Measurements from ENCODE around the gene BABAM2. TPM values are rescaled to one million over a fixed set of nuclear protein-coding genes. Genes with fewer than 3 reads are reported as not detected.

The BABAM2 gene
- total and polyA plus RNA-seq, 2 of the 4 experiments (the other 2 are of a cell fraction), result 20.9 to 23.1 TPM

DNA sequence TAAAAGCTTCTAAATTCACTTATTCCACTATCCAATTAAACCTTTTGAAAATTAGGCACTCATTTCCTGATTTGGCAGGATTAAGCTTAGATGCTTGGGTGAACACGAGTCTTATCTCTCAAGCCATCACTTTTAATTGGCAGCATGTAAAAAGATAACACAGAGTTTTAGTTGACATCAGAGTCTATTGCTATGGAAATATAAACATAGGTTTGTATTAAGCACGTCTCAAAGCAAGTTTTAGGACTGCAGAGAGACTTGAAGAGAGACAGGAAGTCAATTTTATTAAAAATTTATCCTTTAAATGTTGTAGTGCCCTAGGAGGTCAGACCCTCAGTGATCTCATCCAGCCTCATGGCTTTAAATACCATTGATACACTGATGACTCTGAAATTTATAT lies 5.9 kb upstream of the BABAM2 start:
- H4K8ac ChIP-seq (ENCODE audit: low read depth in 2 of 2, low read length in 2 of 2), result peak overlapping the region; percentile 4 to 59; a peak in 2 of 4 replicates
- WGBS, 2 experiments (ENCODE audit: extremely low coverage in 2 of 2, insufficient read length in 1 of 2), result no CpG with 5 or more reads among the region's 2 CpGs
- peaks cover under 1 to 4% of the 10 kb centered on the region in 2 experiments; a peak in 3 of 4 replicates for H3K79me1 ChIP-seq (ENCODE audit: low read depth in 1 of 2, low read length in 2 of 2)
- CTCF ChIA-PET, result no interaction called here
- H2AFZ ChIP-seq (replicated peaks; ENCODE audit: low read length, poor library complexity), result no peak overlapping the region
- H3K56ac ChIP-seq (ENCODE audit: extremely low read depth, insufficient read depth, low read length), result no peak overlapping the region
- 0 out of 2 replicates have a peak overlapping the region, but pooled peaks have one; percentile 33 for H3K4ac ChIP-seq (ENCODE audit: low read depth, low read length)
- H3K4me3 ChIP-seq (ENCODE audit: insufficient read depth, low read depth, low read length), result no peak overlapping the region
- H2BK20ac ChIP-seq (ENCODE audit: low read depth, low read length), result 0 out of 2 replicates have a peak overlapping the region, but pooled peaks have one; percentile 68
- 0 out of 2 replicates have a peak overlapping the region, but pooled peaks have one; percentile 16 for H3K14ac ChIP-seq (replicated peaks; ENCODE audit: low read depth, low read length)
- no peaks in the 10 kb centered on the region for H3K36me3 ChIP-seq (ENCODE audit: control insufficient read depth, insufficient read depth, low read length)
- no peaks in the 10 kb centered on the region for H4K20me1 ChIP-seq (ENCODE audit: insufficient read depth, low read length)
- dilution Hi-C loops (cut with HindIII; ENCODE audit: low sequenced_read_pairs, unreplicated experiment), result no loop called here
- H2AK9ac ChIP-seq (replicated peaks; ENCODE audit: low read depth, low read length, poor library complexity), result no peak overlapping the region
- H3K9ac ChIP-seq (ENCODE audit: low read depth, low read length), result no peak overlapping the region
- BruUV-seq (replicated peaks), result no TSS peak
- peaks cover 6% of the 10 kb centered on the region; the same call in 1 of the 2 replicates for H3K4me1 ChIP-seq (ENCODE audit: control insufficient read depth, insufficient read depth, low read length)
- no peak overlapping the region for H3K27ac ChIP-seq (ENCODE audit: insufficient read depth, low read length)
- H2BK120ac ChIP-seq (ENCODE audit: low read depth, low read length), result peak overlapping the region; percentile 62; the same call in 1 of the 2 replicates
- in situ Hi-C loops (cut with MboI; ENCODE audit: low sequenced_read_pairs), result no loop called here
- peak overlapping the region; percentile 9; the same call in 1 of the 2 replicates for H3K18ac ChIP-seq (ENCODE audit: low read depth, low read length)
- H3K9me1 ChIP-seq (ENCODE audit: insufficient read depth, low read length), result no peaks in the 10 kb centered on the region
- no peak for DNase-seq
- ATAC-seq (ENCODE audit: low read depth), result no peak
- H2BK5ac ChIP-seq (ENCODE audit: low read depth, low read length, poor library complexity, severe bottlenecking), result peak overlapping the region; percentile 95
- H4K91ac ChIP-seq (ENCODE audit: insufficient read depth, low read depth, low read length), result no peak overlapping the region
- intact Hi-C loops (cut with micrococcal nuclease), result no loop called here
- H2BK15ac ChIP-seq (ENCODE audit: low read depth, low read length), result peak overlapping the region; percentile 61; the same call in 1 of the 3 replicates
- POLR2A ChIA-PET (ENCODE audit: unreplicated experiment), result no interaction called here
- no peak overlapping the region for H2AK5ac ChIP-seq (ENCODE audit: low read depth, low read length)
- peak overlapping the region; percentile 6; the same call in 1 of the 2 replicates for H4K5ac ChIP-seq (ENCODE audit: low read depth, low read length)
- H3K23ac ChIP-seq (ENCODE audit: low read depth, low read length), result peak overlapping the region; percentile 24; the same call in 1 of the 2 replicates
- H3K4me2 ChIP-seq (ENCODE audit: low read depth, low read length), result no peak overlapping the region
- no peaks in the 10 kb centered on the region for H3K27me3 ChIP-seq (ENCODE audit: control insufficient read depth, insufficient read depth, low read length)
- H3K9me3 ChIP-seq (ENCODE audit: control insufficient read depth, insufficient read depth, low read length), result no peaks in the 10 kb centered on the region
- no peak for TF ChIP-seq RCOR1 (IDR thresholded peaks at IDR 0.05; ENCODE audit: insufficient replicate concordance, low read length)
- no peak for TF ChIP-seq CEBPB (IDR thresholded peaks at IDR 0.05; ENCODE audit: low read depth, low read length)
- no peak for TF ChIP-seq MAFK (IDR thresholded peaks at IDR 0.05; ENCODE audit: low read depth, low read length)
